K562 (cell line): ENCODE results near the gene TIMP3. TPM values are rescaled to one million over a fixed set of nuclear protein-coding genes. Genes with fewer than 3 reads are reported as not detected.
A peak's percentile ranks its signal among the peaks of the same experiment; 100 is the strongest.

Source experiments
- ATAC-seq: fragments of 200-7000 bp; cut with Tn5 transposase; 3 replicates; pipeline ENCODE4 v1.9.1; 2020; ENCODE audit warnings: moderate library complexity
- BruUV-seq: library from RNA; stranded (reverse); fragments of 400-500 nt; replicated peaks from 2 replicates; lab custom pipeline; 2021; lab: Mats Ljungman, UMichigan
- CTCF ChIA-PET: fragments of 300-600 bp; formaldehyde crosslinking; extraction: SDS; loops from one replicate; lab custom pipeline; 2021; ENCODE audit warnings: low intra/inter-chr PET ratio; lab: Yijun Ruan, JAX
- POLR2A ChIA-PET: fragments of 300-600, 350-650 bp; sonication (Branson Sonifier 250); formaldehyde crosslinking; extraction: SDS; loops from one replicate; lab custom pipeline; 2021; ENCODE audit warnings: antibody characterized with exemption, inconsistent platforms; lab: Yijun Ruan, JAX
- DNase-seq, 4 experiments: peaks; one replicate each; pipeline versions ENCODE4 v3.0.0 to v3.0.0-alpha.2; 2011 to 2018; ENCODE audit warnings: low spot score in 3 of 4, mixed read lengths in 3 of 4; ENCODE audit errors: extremely low read depth in 1 of 4
- FAIRE-seq: peaks from 2 replicates; lab custom pipeline; 2011; peaks lifted over from hg19 to GRCh38; lab: Jason Lieb, UNC
- H2AFZ ChIP-seq: 2 replicates; pipeline ENCODE4 v1.6.0; 2011; ENCODE audit warnings: low read depth, low read length, control low read depth, inconsistent platforms
- H3K27ac ChIP-seq: fragments of 200-600 bp; 3 replicates; pipeline ENCODE4 v1.8.0; 2011; ENCODE audit warnings: low read depth, mild to moderate bottlenecking, control low read depth, inconsistent platforms, low read length, moderate library complexity, mixed read lengths; ENCODE audit errors: extremely low read depth
- H3K27me3 ChIP-seq, 2 experiments: fragments of 300-600 bp in 1 of 2; 2 replicates in 1 of 2; 3 replicates in 1 of 2; pipeline versions ENCODE4 v1.6.0 to v1.8.0; 2011; ENCODE audit warnings: inconsistent platforms in 2 of 2, low read length in 2 of 2, mild to moderate bottlenecking in 1 of 2, mixed read lengths in 1 of 2, moderate library complexity in 1 of 2; ENCODE audit not compliant: control insufficient read depth in 2 of 2, insufficient read depth in 2 of 2
- H3K36me3 ChIP-seq: fragments of 300-600 bp; 3 replicates; pipeline ENCODE4 v1.8.0; 2011; ENCODE audit warnings: mild to moderate bottlenecking, low read length, inconsistent platforms; ENCODE audit not compliant: control insufficient read depth, insufficient read depth
- H3K4me1 ChIP-seq, 2 experiments: fragments of 200-600 bp in 1 of 2; replicated peaks in 1 of 2; 2 replicates in 1 of 2; 3 replicates in 1 of 2; pipeline versions ENCODE4 v1.5.1 to v1.8.0; 2011; ENCODE audit warnings: inconsistent platforms in 2 of 2, low read length in 2 of 2, mild to moderate bottlenecking in 1 of 2, mixed read lengths in 1 of 2, moderate library complexity in 1 of 2; ENCODE audit not compliant: control insufficient read depth in 2 of 2, insufficient read depth in 2 of 2
- H3K4me2 ChIP-seq: 2 replicates; pipeline ENCODE4 v1.6.1; 2011; ENCODE audit warnings: low read length, control low read depth, inconsistent platforms, mixed read lengths; ENCODE audit not compliant: insufficient read depth
- H3K4me3 ChIP-seq: fragments of 200-600 bp; sonication (generic), shearing (Covaris generic); 2 replicates; pipeline ENCODE4 v1.5.1; 2016; ENCODE audit warnings: control low read depth, inconsistent platforms
- H3K79me2 ChIP-seq: fragments of 200-600 bp; 3 replicates; pipeline ENCODE4 v1.8.0; 2011; ENCODE audit warnings: low read length, inconsistent platforms; ENCODE audit not compliant: control insufficient read depth, insufficient read depth
- H3K9ac ChIP-seq, 2 experiments: 2 replicates each; pipeline versions ENCODE4 v1.6.0 to v1.6.1; 2011; ENCODE audit warnings: low read depth in 2 of 2, low read length in 2 of 2, control low read depth in 1 of 2, inconsistent platforms in 1 of 2, mild to moderate bottlenecking in 1 of 2, mixed read lengths in 1 of 2; ENCODE audit not compliant: insufficient read depth in 1 of 2
- H3K9me1 ChIP-seq: one replicate; pipeline ENCODE4 v1.6.0; 2011; ENCODE audit warnings: inconsistent platforms, mild to moderate bottlenecking, low read length, moderate library complexity; ENCODE audit not compliant: control insufficient read depth, insufficient read depth
- H3K9me3 ChIP-seq: replicated peaks from 2 replicates; pipeline ENCODE4 v1.5.1; 2011; ENCODE audit warnings: low read depth, low read length, inconsistent platforms; ENCODE audit not compliant: control insufficient read depth, insufficient read depth
- H4K20me1 ChIP-seq: replicated peaks from 2 replicates; pipeline ENCODE4 v1.6.1; 2011; ENCODE audit warnings: low read length, inconsistent platforms, mixed read lengths; ENCODE audit not compliant: control insufficient read depth, insufficient read depth
- FOXA1 ChIP-seq: fragments of 450-650 bp; IDR thresholded peaks from 2 replicates; pipeline ENCODE4 v1.6.1; 2016; ENCODE audit warnings: mild to moderate bottlenecking, borderline replicate concordance
- HDAC8 ChIP-seq: fragments of 450-650 bp; IDR thresholded peaks from 2 replicates; pipeline ENCODE4 v1.6.1; 2016; ENCODE audit warnings: mild to moderate bottlenecking, missing genetic modification characterization, moderate library complexity, missing compliant biosample characterization
- HNRNPK ChIP-seq: fragments of 200-400 bp; formaldehyde crosslinking; IDR thresholded peaks from one replicate; pipeline ENCODE4 v1.6.1; 2018; ENCODE audit warnings: mild to moderate bottlenecking, low read depth, low read length; ENCODE audit not compliant: poor library complexity, severe bottlenecking
- PHB ChIP-seq: fragments of 250-450 bp; sonication (Bioruptor Pico); IDR thresholded peaks from 2 replicates; pipeline ENCODE4 v1.5.0; 2021
- TAL1 ChIP-seq: fragments of 450-650 bp; IDR thresholded peaks from 2 replicates; pipeline ENCODE4 v1.6.1; 2016; ENCODE audit warnings: mild to moderate bottlenecking
- ZC3H8 ChIP-seq: fragments of 450-650 bp; IDR thresholded peaks from 2 replicates; pipeline ENCODE4 v1.6.1; 2017
- ZNF12 ChIP-seq: sonication (generic); formaldehyde crosslinking; IDR thresholded peaks from 2 replicates; pipeline ENCODE4 v1.4.0; 2020; ENCODE audit warnings: mild to moderate bottlenecking, missing genetic modification reagents
- ZNF121 ChIP-seq: sonication (generic); formaldehyde crosslinking; conservative IDR thresholded peaks from 2 replicates; pipeline ENCODE4 v1.8.0; 2022; ENCODE audit warnings: missing genetic modification reagents
- WGBS: fragments of 100-300 bp; shearing (Covaris generic); methylation state at CpG from one replicate; pipeline ENCODE4 v1.1.6; 2016; ENCODE audit warnings: low coverage, mixed read lengths; ENCODE audit not compliant: insufficient coverage; ENCODE audit errors: missing lambda C conversion rate; 5-methylcytosine and 5-hydroxymethylcytosine counted together
- in situ Hi-C: fragments of 300-500 bp; cut with MboI; formaldehyde crosslinking; loops from 4 replicates; pipeline ENCODE4 v1.15.0; 2018; ENCODE audit warnings: inconsistent platforms, mixed read lengths
- intact Hi-C: fragments of 100-400 bp; cut with micrococcal nuclease; formaldehyde crosslinking; loops from 2 replicates; pipeline ENCODE4 v1.14.2; 2022
- polyA plus RNA-seq, 8 experiments: library from polyadenylated mRNA; depleted of rRNA in 4 of 8; stranded (reverse) in 5 of 8; unstranded in 3 of 8; fragments of >200 nt; fragmentation: Nextera tagmentation in 2 of 8; fragmentation: Illumina TruSeq in 1 of 8; extraction: Ambion mirVana in 2 of 8; extraction: Trizol in 1 of 8; gene quantifications; 2 replicates each; pipeline versions ENCODE4 v1.2.1 to v1.2.3, GENCODE V29; 2011 to 2014; ENCODE audit warnings: inconsistent platforms in 1 of 8, missing spikeins in 1 of 8
- total RNA-seq, 7 experiments: library from RNA; depleted of rRNA in 6 of 7; stranded (reverse); fragments of >200 nt in 6 of 7; fragmentation: Illumina TruSeq in 2 of 7; extraction: Trizol in 2 of 7; gene quantifications; 2 replicates each; pipeline versions ENCODE4 v1.2.1 to v1.2.3, GENCODE V29; 2011 to 2021; ENCODE audit warnings: low replicate concordance in 1 of 7
- TF ChIP-seq, protein P1 (sequence below): sonication (generic); formaldehyde crosslinking; IDR thresholded peaks from 2 replicates; pipeline ENCODE4 v1.8.1; 2023; ENCODE audit warnings: mild to moderate bottlenecking, missing genetic modification reagents
- TF ChIP-seq, protein P2 (sequence below): fragments of 450-650 bp; formaldehyde crosslinking; IDR thresholded peaks from 2 replicates; pipeline ENCODE4 v1.4.0; 2020; ENCODE audit warnings: mild to moderate bottlenecking, moderate library complexity
- TF ChIP-seq, protein P3 (sequence below): fragments of 200-800 bp; sonication (Bioruptor generic); IDR thresholded peaks from 2 replicates; pipeline ENCODE4 v1.6.1; 2017; ENCODE audit warnings: missing genetic modification characterization, missing compliant biosample characterization

Gene TIMP3
- total and polyA plus RNA-seq, 9 of the 15 experiments (the other 6 are each of a cell fraction or from before 2014, with no cell fraction given), result 0.07 to 0.73 (median 0.18) TPM

DNA sequence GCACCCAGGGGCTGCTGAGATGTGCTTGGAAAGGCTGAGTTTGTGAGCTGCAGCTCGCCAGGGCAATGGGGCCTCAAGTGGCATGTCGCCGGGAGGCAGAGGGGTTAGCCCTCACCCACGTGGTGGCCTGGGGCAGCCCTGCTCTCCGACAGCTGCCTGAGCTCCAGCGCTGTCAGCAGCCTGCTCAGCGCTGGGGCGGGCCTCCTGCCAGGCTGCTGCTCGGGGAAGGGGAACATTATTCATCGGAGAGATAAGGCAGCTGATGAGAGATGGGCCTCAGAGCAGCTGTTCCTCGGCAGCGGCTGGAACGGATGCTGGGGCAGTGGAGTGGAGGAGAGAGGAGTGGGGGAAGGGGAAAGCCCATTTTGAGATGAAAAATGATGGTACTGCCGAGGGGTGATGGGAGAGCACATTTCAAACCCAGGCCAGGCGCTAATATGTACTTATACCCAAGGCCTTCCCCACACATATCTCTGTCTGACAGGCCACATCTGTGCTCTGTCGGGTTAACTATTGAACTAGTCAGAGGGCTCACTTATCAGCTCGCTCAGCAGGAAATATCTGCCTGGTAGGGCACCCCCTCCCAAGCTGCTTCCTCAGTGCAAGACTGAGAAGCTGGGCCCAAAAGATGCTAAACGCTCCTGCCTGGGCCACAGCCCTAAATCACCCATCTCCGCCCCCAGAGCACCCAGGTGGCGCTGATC is 79.5 kb downstream of the TIMP3 start:
- in situ Hi-C loops, result no loop called here
- Histone ChIP-seq H2AFZ (peak overlapping the region; percentile 14; the same call in 1 of the 2 replicates), H3K4me2 (peak overlapping the region; percentile 71)
- TF ChIP-seq, protein P1, sequence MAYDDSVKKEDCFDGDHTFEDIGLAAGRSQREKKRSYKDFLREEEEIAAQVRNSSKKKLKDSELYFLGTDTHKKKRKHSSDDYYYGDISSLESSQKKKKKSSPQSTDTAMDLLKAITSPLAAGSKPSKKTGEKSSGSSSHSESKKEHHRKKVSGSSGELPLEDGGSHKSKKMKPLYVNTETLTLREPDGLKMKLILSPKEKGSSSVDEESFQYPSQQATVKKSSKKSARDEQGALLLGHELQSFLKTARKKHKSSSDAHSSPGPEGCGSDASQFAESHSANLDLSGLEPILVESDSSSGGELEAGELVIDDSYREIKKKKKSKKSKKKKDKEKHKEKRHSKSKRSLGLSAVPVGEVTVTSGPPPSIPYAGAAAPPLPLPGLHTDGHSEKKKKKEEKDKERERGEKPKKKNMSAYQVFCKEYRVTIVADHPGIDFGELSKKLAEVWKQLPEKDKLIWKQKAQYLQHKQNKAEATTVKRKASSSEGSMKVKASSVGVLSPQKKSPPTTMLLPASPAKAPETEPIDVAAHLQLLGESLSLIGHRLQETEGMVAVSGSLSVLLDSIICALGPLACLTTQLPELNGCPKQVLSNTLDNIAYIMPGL (CRISPR knock-in tag), result no peak
- peak; percentile 90 for TF ChIP-seq TAL1
- no peak for TF ChIP-seq ZC3H8
- TF ChIP-seq FOXA1, result no peak
- TF ChIP-seq, protein P2, sequence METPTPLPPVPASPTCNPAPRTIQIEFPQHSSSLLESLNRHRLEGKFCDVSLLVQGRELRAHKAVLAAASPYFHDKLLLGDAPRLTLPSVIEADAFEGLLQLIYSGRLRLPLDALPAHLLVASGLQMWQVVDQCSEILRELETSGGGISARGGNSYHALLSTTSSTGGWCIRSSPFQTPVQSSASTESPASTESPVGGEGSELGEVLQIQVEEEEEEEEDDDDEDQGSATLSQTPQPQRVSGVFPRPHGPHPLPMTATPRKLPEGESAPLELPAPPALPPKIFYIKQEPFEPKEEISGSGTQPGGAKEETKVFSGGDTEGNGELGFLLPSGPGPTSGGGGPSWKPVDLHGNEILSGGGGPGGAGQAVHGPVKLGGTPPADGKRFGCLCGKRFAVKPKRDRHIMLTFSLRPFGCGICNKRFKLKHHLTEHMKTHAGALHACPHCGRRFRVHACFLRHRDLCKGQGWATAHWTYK (CRISPR knock-in tag), result peak; percentile 71; the same call in 1 of the 2 replicates
- no peak for TF ChIP-seq HNRNPK
- TF ChIP-seq ZNF12 (CRISPR knock-in tag), result no peak
- no peak for TF ChIP-seq PHB (CRISPR knock-in tag)
- TF ChIP-seq ZNF121 (CRISPR knock-in tag), result no peak
- TF ChIP-seq HDAC8 (tag), result no peak
- TF ChIP-seq, protein P3, sequence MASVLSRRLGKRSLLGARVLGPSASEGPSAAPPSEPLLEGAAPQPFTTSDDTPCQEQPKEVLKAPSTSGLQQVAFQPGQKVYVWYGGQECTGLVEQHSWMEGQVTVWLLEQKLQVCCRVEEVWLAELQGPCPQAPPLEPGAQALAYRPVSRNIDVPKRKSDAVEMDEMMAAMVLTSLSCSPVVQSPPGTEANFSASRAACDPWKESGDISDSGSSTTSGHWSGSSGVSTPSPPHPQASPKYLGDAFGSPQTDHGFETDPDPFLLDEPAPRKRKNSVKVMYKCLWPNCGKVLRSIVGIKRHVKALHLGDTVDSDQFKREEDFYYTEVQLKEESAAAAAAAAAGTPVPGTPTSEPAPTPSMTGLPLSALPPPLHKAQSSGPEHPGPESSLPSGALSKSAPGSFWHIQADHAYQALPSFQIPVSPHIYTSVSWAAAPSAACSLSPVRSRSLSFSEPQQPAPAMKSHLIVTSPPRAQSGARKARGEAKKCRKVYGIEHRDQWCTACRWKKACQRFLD (CRISPR knock-in tag), result peak; percentile 80; the same call in 1 of the 2 replicates

More for the DNA sequence above, 79.5 kb downstream of the TIMP3 start:
- peak overlapping the region; percentile 70 for H3K27ac ChIP-seq
- CTCF ChIA-PET, result interaction anchor here (0.6 kb wide), 1 partner anchor 21 kb away, joined by 3 read pairs; no protein-coding TSS in a partner anchor
- H3K36me3 ChIP-seq, result no peaks in the 10 kb centered on the region
- H3K4me3 ChIP-seq, result no peak overlapping the region
- peak overlapping the region in 1 of 2 experiments; percentile 51; a peak in 3 of 4 replicates for H3K9ac ChIP-seq
- DNase-seq (peak; percentile 78 to 93 (median 83)), ATAC-seq (peak; percentile 85), FAIRE-seq (peak; percentile 99)
- POLR2A ChIA-PET, result no interaction called here
- peaks cover 13 to 25% of the 10 kb centered on the region in 2 experiments; a peak in 4 of 5 replicates for H3K4me1 ChIP-seq
- BruUV-seq, result no TSS peak
- intact Hi-C loops, result loop anchor here (5.0 kb wide), 1 partner anchor 44 kb away; no protein-coding TSS in a partner anchor
- H3K9me1 ChIP-seq, result peaks cover 4% of the 10 kb centered on the region
- no peaks in the 10 kb centered on the region for H3K9me3 ChIP-seq
- H3K79me2 ChIP-seq, result no peaks in the 10 kb centered on the region
- no peaks in the 10 kb centered on the region for H3K27me3 ChIP-seq
- no peaks in the 10 kb centered on the region; the same call in 1 of the 2 replicates for H4K20me1 ChIP-seq
- WGBS, result under 1% methylated on average over 16 of the region's 20 CpGs
